HG02943 (cell line): ENCODE results near the gene PLEKHF1.
A peak's percentile ranks its signal among the peaks of the same experiment; 100 is the strongest.

ENCODE experiments used
- ATAC-seq: cut with Tn5 transposase; IDR thresholded peaks from one replicate; pipeline ENCODE4 v1.9.1; 2021; ENCODE audit warnings: mild to moderate bottlenecking, low read depth, moderate library complexity; ENCODE audit not compliant: unreplicated experiment

The PLEKHF1 gene

GRCh38 chr19:29675650-29676186 lies 10.5 kb downstream of the PLEKHF1 start:
- ATAC-seq = no peak

GRCh38 chr19:29676586-29676985 lies 11.3 kb downstream of the PLEKHF1 start:
- ATAC-seq = no peak

DNA sequence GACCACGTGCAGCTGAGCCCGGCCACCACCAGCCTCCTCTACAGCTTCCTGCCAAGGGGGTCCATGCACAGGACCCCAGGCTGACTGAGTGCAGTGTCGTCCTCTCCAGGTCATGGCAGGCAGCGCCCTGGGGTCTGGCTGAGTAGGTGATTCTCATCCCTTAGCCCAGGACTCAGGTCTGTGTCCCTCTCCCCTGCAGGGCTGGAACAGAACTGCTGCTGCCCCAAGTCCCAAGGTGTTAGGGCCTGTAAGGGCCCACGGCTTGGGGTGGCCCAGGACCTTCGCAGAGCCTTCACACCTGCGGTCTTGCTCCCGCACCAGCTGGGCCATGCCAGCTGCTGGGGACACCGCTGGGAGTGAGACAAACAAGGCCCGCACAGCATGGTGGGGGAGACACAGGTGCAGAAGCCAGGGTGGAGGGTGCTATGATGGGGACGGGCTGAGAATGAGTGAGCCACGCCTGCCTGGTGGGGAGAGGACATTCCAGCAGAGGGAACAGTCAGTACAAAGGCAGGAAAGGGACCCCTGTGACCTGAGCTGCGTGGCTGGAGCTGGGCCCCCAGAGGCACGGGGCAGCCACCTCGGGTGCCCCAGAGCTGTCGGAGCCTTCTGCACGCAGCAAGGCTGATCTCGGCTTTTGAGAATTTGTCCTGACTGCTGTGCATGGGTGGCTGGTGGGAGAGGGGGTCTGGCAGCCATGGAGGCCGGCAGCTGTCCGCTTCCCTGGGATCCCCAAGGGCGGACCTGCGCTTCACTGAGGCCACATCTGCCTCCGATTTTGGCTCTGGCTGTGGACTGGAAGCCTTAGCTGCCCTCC lies 11.9 kb downstream of the PLEKHF1 start:
- no peak for ATAC-seq

- no peak for ATAC-seq
Observed at GRCh38 chr19:29678484-29679106, 13.3 kb downstream of the PLEKHF1 start.

GRCh38 chr19:29679598-29680210 lies 14.4 kb downstream of the PLEKHF1 start:
- ATAC-seq = no peak

GRCh38 chr19:29680447-29680846 lies 15.2 kb downstream of the PLEKHF1 start:
- peak; percentile 66 for ATAC-seq

GRCh38 chr19:29680937-29681336 lies 15.7 kb downstream of the PLEKHF1 start:
- no peak for ATAC-seq

DNA sequence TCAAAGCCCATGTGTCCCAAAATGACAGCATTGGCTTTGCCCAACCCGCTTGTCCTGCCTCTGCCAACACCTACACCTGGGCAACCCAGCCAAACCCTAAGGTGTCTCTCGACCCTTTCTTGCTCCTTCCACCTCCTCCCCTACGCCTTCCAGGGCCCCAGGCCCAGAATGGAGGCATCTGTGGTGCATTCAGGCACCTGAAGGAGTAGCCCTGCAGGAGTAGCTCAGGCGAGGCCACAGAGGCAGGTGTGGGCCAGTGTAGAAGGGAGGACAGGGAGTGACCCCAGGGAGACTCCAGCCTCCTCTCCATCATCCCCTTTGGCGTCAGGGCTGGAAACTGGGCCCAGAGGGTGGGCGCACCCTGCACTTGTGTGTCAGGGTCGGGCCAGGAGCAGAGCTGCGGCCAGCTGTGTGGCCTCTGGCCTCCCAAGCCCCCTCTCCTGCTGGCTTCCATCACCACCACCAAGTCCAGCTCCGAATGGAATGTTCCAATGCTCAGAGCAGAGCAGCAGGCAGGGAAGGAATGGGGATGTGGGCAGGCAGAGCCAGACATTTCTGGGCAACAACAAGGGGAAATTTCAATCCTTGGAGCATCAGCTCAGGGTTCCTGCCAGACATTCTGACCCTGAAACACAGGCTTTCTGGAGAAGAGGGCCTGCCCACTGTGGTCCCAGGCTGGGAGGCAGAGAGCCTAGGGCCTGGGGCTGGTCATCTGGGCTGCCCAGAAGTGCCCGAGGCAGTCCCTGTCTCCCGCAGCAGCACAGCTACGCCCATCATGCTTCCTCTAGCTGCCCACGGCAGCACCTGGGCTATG lies 16.4 kb downstream of the PLEKHF1 start:
- ATAC-seq = no peak

DNA sequence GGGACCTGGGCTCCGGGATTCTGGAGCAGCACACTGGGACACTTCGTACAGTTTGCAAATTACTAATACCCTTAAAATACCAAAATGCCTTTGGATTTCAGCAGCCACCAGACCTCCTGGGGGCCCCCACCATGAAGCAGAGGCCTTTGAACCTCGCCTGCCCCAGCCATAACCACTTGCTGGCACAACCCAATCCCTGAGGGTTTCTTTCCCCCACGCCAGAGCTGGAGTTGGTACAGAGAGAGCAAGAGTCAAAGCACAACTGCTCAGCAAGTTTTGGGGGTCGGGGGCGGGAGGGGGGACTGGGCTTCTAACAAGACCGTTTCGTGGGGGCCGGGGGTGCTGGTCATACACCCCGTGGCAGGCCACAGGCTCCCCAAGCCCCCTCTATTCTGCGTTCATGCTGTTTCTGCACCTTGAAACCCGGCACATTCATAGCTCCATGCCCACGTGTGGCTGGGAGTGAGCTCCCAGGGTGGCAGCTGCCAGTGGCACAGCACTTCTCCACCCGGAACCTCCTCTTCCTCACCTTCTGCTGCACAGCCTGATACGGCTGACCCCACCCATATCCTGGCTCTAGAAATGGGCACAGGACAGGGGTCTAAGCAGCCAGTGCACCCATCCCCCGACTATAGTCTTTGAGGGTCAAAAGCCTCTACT lies 17.1 kb downstream of the PLEKHF1 start:
- no peak for ATAC-seq

DNA sequence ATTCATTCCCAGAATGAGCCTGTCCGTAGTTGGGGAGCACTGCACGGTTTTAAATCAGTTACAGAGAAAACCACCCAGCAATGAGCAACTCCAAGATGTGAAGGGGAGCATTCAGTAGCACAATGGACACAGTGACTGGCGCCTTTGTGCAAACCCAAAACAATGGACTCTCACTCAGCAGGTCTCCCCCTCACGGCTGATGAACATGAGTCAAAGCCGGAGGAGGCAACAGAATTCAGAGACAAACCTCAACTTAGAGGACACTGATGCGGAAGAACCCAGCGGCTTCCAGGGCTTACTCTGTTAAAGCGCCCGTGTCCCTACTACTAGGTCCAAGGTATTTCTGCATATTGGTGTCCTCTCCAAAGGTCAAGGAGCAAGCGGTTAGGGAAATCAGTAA lies 17.7 kb downstream of the PLEKHF1 start:
- ATAC-seq = no peak

DNA sequence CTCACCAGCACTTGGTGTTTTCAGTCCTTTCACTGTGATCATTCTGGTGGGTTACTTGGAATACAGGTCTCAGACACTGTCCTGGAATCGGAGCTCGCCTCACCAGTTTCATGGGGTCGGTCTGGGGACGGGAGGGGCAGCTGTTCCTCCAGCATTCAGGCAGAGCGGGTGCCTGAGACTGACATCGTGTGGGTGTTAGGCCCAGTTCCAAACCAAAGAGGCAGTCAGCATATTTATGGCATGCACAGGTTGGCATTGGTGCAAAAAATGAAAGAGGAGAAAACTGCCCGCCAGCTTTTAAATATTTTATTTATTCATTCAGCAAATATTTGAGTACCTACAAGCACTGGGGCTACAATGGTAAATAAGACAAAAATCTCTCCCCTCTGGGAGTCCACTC lies 20.1 kb downstream of the PLEKHF1 start:
- ATAC-seq = no peak

DNA sequence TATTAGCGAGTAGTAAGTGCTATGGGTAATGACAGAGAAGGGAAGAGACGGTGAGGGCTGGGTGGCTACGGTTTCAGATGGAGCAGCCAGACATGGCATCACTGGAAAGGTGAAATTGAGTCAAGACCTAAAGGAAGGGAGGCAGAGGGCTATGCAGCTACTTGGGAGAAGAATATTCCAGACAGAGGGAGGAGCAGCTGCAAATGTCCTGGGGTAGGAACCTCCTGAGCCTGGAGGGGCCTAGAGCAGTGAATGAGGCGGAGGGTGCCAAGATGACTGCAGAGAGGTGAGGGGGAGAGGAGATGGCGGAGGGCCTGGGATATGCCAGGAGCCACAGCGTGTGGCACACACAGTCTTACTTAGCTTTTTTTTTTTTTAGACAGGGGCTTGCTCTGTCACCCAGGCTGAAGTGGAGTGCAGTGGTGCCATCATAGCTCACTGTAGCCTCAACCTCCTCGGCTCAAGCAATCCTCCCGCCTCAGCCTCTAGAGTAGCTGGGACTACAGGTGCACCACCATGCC lies 21.1 kb downstream of the PLEKHF1 start:
- no peak for ATAC-seq

- ATAC-seq = no peak
Observed at GRCh38 chr19:29687244-29687896, 22.1 kb downstream of the PLEKHF1 start.

DNA sequence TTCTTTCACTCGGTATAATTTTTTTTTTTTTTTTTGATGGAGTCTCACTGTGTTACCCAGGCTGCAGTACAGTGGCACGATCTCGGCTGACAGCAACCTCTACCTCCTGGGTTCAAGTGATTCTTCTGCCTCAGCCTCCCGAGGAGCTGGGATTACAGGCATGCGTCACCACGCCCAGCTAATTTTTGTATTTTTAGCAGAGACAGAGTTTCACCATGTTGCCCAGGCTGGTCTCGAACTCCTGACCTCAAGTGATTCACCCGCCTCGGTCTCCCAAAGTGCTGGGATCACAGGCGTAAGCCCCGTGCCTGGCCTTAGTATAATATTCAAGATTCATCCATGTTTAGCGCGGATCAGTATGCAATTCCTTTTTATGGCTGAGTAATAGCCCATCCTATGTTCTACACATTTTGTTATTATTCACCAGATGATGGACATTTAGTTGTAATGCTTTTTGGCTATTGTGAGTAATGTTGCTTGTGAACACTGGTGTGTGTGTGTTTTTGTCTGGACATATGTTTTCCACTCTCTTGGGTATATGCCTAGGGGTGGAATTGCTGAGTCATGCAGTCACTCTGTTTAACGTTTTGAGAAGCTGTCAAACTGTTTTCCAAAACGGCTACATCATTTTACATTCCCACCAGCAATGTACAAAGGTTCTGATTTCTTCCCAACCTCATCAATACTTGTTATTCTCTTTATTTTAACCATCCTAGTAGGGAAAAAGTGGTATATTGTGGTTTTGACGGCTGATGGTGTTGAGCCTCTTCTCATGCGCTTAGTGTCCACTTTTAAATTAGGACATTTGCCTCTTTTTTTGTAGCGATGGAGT lies 22.9 kb downstream of the PLEKHF1 start:
- no peak for ATAC-seq

DNA sequence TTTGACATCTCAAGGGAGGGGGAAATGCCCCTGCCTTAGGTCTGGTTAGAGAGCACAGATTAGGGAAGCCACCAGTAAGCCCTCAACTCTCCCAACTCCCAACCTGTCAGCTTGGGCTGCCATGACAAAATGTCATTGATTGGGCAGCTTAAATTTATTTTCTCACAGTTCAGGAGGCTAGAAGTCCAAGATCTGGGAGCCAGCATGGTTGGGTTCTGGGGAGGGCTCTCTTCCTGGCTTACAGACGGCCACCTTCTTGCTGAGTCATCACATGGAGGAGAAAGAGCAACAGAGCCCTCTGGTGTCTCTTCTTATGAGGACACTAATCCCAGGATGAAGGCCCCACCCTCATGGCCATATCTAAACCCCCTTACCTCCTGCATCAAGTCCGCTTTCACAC lies 25.6 kb downstream of the PLEKHF1 start:
- no peak for ATAC-seq

DNA sequence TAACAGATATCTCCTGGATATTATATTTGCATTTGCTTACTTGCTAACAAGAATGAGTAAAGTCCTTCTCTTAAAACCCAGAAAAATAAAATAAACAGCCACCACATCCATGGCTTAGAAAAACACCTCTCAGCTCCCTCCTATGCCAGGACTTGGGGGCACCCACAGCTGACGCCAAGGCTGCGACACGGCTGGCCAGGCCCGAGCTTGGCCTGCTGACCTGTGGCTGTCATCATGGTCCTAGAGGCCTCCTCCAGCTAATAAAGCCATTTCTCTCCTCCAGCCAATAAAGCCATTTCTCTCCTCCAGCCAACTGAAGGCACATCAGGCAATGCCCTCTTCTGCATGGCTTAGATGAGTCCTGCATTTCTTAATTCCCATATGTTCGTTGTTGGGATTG lies 28.9 kb downstream of the PLEKHF1 start:
- no peak for ATAC-seq

GRCh38 chr19:29694669-29695627 lies 29.7 kb downstream of the PLEKHF1 start:
- ATAC-seq = peak; percentile 81
